Astrocyte of the cerebellum (primary cell): ENCODE results near the gene KRT17.
"Not testable (repeated sequence)": the region's sequence is repeated elsewhere in the genome, so short reads cannot be mapped to it uniquely, and the experiment has no call there.

Experiments used
- DNase-seq: peaks from one replicate; pipeline ENCODE4 v3.0.0-alpha.2; 2011; ENCODE audit warnings: low read depth
- H3K4me3 ChIP-seq: 2 replicates; pipeline ENCODE4 v1.5.1; 2011; ENCODE audit warnings: mild to moderate bottlenecking, low read depth, low read length, moderate library complexity
- in situ Hi-C: cut with HindIII; loops from 2 replicates; pipeline ENCODE4 v1.10.0; 2017; ENCODE audit warnings: low sequenced_read_pairs
- TF ChIP-seq, protein P1 (sequence below): IDR thresholded peaks from 2 replicates; pipeline ENCODE4 v1.5.1; 2012; ENCODE audit warnings: low read length, low read depth, moderate library complexity, mild to moderate bottlenecking; ENCODE audit errors: missing control alignments

Gene KRT17

DNA sequence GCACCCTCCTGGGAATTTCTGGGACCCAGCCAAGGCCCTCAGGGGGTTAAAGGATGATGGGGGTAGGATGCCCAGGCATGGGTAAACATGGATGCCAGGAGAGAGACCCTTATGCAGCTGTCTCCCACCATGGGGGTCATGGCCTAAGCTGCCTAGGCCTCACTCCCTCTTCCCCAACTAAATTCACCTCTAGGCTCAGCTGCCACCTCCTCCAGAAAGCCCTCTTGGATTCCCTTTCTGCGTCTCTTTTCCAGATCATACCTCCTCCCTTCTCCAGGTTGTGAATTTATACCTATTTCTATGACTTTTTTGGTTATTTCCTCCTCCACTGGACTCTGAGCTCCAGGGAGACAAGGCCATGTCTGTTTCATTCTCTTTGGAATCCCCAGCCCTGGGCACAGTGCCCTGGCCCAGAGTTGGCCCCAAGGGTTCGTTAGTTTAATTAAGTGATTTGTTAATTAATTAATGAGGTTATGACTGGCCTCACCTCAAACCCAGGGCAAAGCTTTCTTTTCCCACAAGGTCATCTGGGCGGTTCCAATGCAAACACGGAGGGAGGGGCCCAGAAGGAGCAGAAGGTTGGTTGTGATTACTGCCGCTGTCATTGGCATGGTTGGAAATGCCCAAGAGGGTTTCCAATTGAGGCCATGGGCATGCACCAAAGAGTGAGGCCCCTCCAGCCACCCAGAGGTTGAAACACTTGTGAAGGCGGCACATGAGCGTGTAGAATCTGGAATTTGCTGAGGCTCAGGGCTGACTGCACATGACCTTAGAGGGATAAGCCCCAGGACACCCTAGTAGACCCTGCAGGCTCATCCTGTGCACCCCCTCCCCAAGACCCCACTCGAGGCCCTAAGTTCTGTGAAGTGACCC lies 6.9 kb upstream of the KRT17 start:
- in situ Hi-C loops = no loop called here
- H3K4me3 ChIP-seq = no peak overlapping the region
- DNase-seq = no peak
- TF ChIP-seq, protein P1, sequence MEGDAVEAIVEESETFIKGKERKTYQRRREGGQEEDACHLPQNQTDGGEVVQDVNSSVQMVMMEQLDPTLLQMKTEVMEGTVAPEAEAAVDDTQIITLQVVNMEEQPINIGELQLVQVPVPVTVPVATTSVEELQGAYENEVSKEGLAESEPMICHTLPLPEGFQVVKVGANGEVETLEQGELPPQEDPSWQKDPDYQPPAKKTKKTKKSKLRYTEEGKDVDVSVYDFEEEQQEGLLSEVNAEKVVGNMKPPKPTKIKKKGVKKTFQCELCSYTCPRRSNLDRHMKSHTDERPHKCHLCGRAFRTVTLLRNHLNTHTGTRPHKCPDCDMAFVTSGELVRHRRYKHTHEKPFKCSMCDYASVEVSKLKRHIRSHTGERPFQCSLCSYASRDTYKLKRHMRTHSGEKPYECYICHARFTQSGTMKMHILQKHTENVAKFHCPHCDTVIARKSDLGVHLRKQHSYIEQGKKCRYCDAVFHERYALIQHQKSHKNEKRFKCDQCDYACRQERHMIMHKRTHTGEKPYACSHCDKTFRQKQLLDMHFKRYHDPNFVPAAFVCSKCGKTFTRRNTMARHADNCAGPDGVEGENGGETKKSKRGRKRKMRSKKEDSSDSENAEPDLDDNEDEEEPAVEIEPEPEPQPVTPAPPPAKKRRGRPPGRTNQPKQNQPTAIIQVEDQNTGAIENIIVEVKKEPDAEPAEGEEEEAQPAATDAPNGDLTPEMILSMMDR = no peak

DNA sequence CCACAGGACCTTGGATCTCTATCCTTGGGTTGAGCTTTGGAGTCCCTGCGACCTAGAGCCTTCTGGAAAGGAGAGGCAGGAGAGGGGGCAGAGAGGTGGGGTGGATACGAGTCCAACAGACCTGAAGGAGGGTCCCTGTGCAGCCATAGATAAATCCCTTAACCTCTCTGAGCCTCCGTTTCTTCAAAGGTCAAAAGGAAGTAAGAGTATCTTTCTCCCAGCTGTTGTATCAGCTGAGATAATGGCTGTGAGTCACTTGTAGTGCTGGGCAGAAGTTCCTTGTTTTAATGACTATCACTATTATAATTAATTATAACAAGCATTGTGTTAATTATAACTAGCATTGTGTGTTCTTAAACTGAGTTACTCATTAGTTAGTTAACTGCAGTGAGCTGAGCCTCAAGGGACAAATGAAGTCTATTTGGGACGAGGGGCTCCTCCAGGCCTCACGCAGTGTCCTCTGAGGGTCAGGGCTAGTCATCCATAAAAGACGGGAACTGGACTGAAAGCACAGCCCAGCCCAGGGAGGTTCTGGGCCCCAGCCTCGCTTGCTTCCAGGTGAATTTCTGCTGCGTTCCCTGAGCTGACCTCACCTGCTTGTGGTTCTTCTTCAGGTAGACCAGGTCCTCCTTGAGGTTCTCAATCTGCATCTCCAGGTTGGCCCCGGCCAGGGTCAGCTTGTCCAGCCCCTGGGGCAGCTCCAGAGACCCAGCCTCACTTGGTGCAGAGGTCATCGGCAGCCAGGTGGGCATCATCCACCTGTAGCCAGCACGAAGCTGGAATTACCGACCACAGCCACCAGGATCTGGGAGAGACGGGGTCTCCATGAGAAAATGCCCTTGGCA lies 5.7 kb upstream of the KRT17 start:
- H3K4me3 ChIP-seq = no peak overlapping the region
- TF ChIP-seq, protein P1 = no peak
- in situ Hi-C loops = no loop called here
- no peak for DNase-seq

DNA sequence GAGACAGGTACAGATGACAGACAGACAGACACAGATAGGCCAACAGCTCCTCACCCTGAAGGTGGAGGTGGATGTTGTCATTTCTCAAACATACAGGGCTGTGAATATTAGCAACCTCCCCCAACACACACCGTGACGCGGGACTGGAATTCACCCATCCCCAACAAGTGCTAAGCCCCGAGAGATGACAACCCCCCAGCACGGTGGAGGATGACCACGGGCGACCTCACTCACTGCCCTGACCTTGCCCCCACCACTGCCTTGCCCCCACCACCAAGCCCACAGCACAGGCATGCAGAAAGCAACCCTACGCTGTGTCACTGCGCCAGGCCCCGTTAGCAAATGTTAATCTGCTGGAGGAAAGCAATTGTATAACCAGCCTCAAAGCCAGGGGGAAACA lies 4.9 kb upstream of the KRT17 start:
- TF ChIP-seq, protein P1 = no peak
- H3K4me3 ChIP-seq = no peak overlapping the region
- no peak for DNase-seq
- in situ Hi-C loops = no loop called here

DNA sequence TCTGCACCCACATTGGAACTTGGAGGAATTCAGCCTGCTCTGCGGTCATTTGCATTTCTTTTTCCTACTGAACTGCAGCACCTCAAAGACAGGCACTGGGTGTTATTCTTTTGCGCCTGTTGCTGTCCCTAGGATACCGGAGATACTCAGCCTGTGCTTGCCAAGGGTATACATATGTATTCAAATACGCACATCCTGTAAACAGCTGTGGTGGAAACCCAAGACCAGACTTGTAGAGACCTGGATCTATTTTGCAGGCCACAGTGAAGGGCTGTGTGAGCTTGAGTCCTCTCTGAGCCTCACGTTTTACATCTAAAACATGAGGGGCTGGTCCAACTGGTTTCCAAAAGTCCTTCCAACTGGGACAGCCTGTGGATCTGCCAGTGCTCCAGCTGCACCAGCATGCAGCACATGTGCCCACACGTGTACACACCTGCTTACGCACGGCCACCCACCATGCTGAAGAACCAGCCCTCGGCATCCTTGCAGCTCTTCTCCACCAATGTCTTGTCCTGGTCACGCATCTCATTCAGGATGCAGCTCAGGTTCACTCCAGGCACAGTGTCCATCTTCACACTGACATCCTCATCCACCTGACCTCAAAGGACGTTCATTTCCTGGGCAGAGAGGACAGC lies 4.4 kb upstream of the KRT17 start:
- DNase-seq, in situ Hi-C loops, H3K4me3 ChIP-seq: not testable (repeated sequence)

DNA sequence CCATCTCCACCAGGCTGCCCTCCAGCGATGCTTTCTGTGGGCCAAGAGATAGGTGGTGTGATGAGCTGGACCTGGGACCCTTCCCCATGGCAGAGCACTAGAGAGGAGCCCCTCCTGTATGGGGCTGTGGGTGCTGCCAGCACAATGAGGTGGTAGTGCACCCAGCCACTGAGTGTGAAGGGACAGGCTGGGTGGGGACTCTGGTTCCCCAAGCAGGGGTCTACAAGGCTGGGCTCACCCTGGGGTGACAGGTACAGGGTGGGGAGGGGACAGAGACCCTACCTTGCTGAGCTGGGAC lies 3.6 kb upstream of the KRT17 start:
- in situ Hi-C loops, H3K4me3 ChIP-seq, DNase-seq: not testable (repeated sequence)

DNA sequence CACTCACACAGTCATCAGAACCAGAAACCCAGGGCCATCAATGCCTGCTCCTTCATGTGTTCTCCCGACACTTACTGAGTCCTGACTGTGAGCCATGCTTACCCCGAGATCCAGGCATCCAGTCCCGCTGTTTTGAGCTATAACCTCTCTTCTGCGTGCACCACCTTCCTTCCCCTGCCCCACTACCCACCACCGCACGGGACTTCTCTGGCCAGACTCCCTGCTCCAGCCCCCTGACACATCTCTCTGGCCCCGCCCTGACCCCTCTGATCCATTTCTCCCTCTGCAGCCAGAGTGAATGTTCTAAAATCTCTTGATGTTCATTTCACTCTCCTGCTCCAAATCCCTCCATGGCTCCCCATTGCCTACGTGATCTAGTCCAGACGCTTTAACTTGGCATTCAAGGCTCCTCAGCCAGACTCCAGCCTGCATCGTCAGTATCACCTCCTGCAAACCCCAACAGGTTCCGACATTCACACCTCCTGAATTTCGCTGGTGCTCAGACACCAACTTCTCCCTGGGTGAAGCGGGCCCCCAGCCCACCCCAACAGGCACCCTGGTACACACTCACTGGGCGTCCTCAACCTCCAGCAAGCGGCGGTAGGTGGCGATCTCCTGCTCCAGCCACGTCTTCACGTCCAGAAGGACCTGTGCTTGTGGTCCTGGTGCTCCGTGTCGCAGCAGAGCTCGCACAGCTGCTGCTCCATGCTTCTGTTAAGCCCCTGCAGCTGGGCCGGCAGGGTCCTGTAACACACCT lies 3.1 kb upstream of the KRT17 start:
- in situ Hi-C loops = no loop called here
- H3K4me3 ChIP-seq = no peak overlapping the region
- no peak for DNase-seq
- TF ChIP-seq, protein P1 = no peak

DNA sequence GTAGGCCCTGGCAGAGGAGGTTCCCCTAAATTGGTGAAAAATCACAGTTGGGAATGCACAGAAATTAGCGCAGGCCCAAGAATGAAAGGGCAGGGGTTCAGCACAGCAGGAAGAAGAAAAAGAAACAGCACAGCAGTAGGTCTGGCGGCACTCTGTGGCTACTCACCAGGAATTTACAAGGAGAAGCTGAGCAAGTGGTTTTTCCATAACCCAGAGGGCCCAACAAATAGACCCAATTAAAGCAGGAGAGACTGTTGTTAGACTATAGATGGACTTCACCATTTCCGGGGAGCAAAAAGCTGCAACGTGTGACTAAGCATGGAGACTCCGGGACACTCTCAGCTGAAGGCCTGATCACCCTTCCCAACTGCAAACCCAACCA lies 2.5 kb upstream of the KRT17 start:
- DNase-seq, H3K4me3 ChIP-seq, in situ Hi-C loops: not testable (repeated sequence)

DNA sequence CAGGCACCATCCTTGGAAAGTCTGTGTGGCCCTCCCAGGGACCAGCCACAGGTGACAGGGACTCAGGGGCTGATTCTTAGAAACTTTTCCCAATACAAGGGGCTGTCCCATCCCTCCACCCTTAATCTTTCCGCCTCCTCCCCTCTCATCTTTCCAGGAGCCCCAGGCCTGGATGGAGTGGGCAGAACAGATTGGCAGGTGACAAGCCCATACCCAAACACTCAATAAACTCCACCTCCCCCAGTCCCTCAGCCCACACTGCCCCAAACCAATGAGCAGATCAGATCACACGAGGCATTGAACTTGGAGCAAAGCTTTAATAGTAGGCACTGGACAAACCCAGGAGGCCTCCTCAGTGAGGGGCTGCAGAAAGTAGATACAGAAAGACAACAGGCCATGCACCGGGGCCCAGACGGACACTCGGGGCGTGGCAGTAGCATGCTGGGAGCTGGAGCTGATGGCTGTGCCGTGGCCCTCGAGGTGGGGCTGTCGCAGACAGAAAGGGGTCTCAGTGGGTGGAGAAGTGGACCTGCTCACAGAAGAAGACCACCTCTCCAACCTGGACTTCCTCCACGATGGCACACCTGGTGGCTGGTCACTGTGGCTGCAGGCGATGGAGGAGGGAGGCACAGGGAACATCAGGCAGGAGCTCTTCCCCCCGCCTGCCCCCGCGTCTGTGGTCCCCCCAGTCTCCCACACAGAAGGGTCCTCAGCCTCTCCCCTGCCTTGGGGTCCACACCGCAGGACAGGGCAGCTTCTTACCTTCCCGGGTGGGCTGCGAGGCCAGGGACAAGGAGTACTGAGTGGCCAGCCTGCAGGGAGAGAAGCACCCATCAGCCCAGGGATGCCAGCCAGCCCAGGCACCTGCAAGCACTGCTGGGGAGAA lies 1.9 kb upstream of the KRT17 start:
- in situ Hi-C loops, DNase-seq, H3K4me3 ChIP-seq: not testable (repeated sequence)
